ENCODE measurements around the gene MARCHF9. TPM values are rescaled to one million over a fixed set of nuclear protein-coding genes. Genes with fewer than 3 reads are reported as not detected.

MARCHF9 gene
- total RNA-seq, 1 experiment from 2014 or later = 21.8 TPM

DNA sequence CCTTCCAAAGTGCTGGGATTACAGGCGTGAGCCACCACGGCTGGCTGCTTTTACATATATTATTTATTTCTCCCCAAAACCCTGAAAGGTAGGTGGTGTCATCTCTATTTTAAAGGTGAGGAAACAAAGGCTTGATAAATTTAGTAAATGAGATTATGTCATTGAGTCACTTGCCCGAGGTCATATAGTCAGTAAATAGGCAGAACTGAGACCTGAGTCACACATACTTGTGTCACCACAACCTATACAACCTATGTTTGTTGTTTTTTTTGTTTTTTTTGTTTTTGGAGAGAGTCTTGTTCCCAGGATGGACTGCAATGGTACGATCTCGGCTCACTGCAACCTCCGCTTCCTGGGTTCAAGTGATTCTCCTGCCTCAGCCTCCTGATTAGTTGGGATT is 40.5 kb downstream of the MARCHF9 start:
- peaks cover 37 to 38% of the 10 kb centered on the region in 2 experiments; a peak in 3 of 4 replicates for H3K36me3 ChIP-seq (ENCODE audit: control insufficient read depth in 1 of 2, insufficient read depth in 2 of 2, low read length in 2 of 2)
- POLR2A ChIA-PET = no interaction called here
- no peak for DNase-seq (ENCODE audit: low read depth, low spot score)

DNA sequence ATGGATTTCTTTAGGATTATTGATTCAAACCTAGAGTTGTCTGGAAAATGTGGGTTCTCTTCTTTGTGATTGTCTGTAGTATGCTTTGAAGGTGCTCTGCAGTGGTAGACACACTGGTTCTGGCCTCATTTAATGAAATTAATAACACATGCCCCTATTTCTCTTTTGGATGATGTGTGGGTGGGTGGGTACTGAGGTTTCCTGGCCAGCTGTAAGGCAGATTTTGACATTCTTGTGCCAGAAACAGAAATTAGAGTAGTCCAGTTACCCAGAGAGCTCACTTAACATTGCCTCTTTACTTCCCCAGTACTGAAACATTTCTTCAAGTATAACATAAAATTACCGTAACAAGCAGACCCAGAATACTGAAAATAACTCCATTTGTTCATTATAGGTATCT is 42.1 kb downstream of the MARCHF9 start:
- BruUV-seq (replicated peaks) = no TSS peak
- ATAC-seq (no peak), DNase-seq (ENCODE audit: low read depth, low spot score) (no peak)
- intact Hi-C loops (cut with micrococcal nuclease) = no loop called here
- no peaks in the 10 kb centered on the region for H4K20me1 ChIP-seq (ENCODE audit: insufficient read depth)
- H3K4me1 ChIP-seq (ENCODE audit: control insufficient read depth in 1 of 2, insufficient read depth in 2 of 2, low read length in 2 of 2) = peaks cover 0 to 8% of the 10 kb centered on the region in 2 experiments; a peak in 2 of 4 replicates
- no peaks in the 10 kb centered on the region for H3K9me2 ChIP-seq (ENCODE audit: insufficient read depth)
- H3K4me3 ChIP-seq (replicated peaks in 1 of 2; ENCODE audit: low read depth in 1 of 2, low read length in 2 of 2) = no peak overlapping the region
- TF ChIP-seq CEBPB (IDR thresholded peaks at IDR 0.05; ENCODE audit: low read depth) (no peak), FOSL1 (IDR thresholded peaks at IDR 0.05; ENCODE audit: low read depth) (no peak), JUND (IDR thresholded peaks at IDR 0.05) (no peak), ELF1 (IDR thresholded peaks at IDR 0.05; ENCODE audit: borderline replicate concordance, low read depth) (no peak), YY1 (IDR thresholded peaks at IDR 0.05; ENCODE audit: extremely low read depth, insufficient replicate concordance, low read depth, low read length) (no peak), EGR1 (IDR thresholded peaks at IDR 0.05; ENCODE audit: low read depth) (no peak), ZNF274 (IDR thresholded peaks at IDR 0.05; ENCODE audit: low read depth, low read length) (no peak), SRF (IDR thresholded peaks at IDR 0.05; ENCODE audit: low read depth) (no peak), CBX3 (IDR thresholded peaks at IDR 0.05; ENCODE audit: low read depth) (no peak), POLR2A (IDR thresholded peaks at IDR 0.05; ENCODE audit: borderline replicate concordance, extremely low read depth, insufficient read depth, insufficient read length) (no peak), SIN3A (IDR thresholded peaks at IDR 0.05; ENCODE audit: low read depth) (no peak), POLR2AphosphoS5 (IDR thresholded peaks at IDR 0.05; ENCODE audit: low read depth, low read length) (no peak), SP1 (IDR thresholded peaks at IDR 0.05; ENCODE audit: low read depth) (no peak)
- TF ChIP-seq, protein P1, sequence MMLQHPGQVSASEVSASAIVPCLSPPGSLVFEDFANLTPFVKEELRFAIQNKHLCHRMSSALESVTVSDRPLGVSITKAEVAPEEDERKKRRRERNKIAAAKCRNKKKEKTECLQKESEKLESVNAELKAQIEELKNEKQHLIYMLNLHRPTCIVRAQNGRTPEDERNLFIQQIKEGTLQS (IDR thresholded peaks at IDR 0.05) = no peak
- TF ChIP-seq, protein P2, sequence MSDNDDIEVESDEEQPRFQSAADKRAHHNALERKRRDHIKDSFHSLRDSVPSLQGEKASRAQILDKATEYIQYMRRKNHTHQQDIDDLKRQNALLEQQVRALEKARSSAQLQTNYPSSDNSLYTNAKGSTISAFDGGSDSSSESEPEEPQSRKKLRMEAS (IDR thresholded peaks at IDR 0.05) = no peak
- no peak overlapping the region for H3K27ac ChIP-seq (ENCODE audit: low read depth, low read length)
- peaks cover 10% of the 10 kb centered on the region for H3K79me2 ChIP-seq (ENCODE audit: insufficient read depth, low read length)
- H3K9me3 ChIP-seq (ENCODE audit: control insufficient read depth in 1 of 2, insufficient read depth in 1 of 2, low read depth in 1 of 2, low read length in 2 of 2) = no peaks in the 10 kb centered on the region
- no peaks in the 10 kb centered on the region for H3K27me3 ChIP-seq (ENCODE audit: insufficient read depth, low read length)
- H3K4me2 ChIP-seq (ENCODE audit: low read length) = no peak overlapping the region
- no peak overlapping the region for H2AFZ ChIP-seq (ENCODE audit: low read depth, low read length, poor library complexity, severe bottlenecking)
- ChIA-PET RAD21 (ENCODE audit: low non-redundant PET in 1 of 2, low total read pairs in 2 of 2, uncharacterized antibody in 2 of 2, unreplicated experiment in 2 of 2) (no interaction called here), POLR2A (interaction anchor here (1.1 kb wide), 1 partner anchor 9 kb away, joined by 3 read pairs; no protein-coding TSS in a partner anchor), CTCF (interaction anchor here (1.0 kb wide), 1 partner anchor 14 kb away, joined by 3 read pairs; no protein-coding TSS in a partner anchor)
- H3K9ac ChIP-seq (ENCODE audit: low read length) = no peak overlapping the region
- H3K36me3 ChIP-seq (ENCODE audit: control insufficient read depth in 1 of 2, insufficient read depth in 2 of 2, low read length in 2 of 2) = peaks cover 27 to 30% of the 10 kb centered on the region in 2 experiments; a peak in 3 of 4 replicates

More for the DNA sequence above, 40.5 kb downstream of the MARCHF9 start:
- H3K4me3 ChIP-seq (replicated peaks in 1 of 2; ENCODE audit: low read depth in 1 of 2, low read length in 2 of 2) = no peak overlapping the region
- no peaks in the 10 kb centered on the region for H3K9me2 ChIP-seq (ENCODE audit: insufficient read depth)
- no peak overlapping the region for H3K9ac ChIP-seq (ENCODE audit: low read length)
- no peak overlapping the region for H2AFZ ChIP-seq (ENCODE audit: low read depth, low read length, poor library complexity, severe bottlenecking)
- CTCF ChIA-PET = no interaction called here
- H3K79me2 ChIP-seq (ENCODE audit: insufficient read depth, low read length) = peaks cover 13% of the 10 kb centered on the region
- H4K20me1 ChIP-seq (ENCODE audit: insufficient read depth) = no peaks in the 10 kb centered on the region
- peaks cover 0 to 8% of the 10 kb centered on the region in 2 experiments; a peak in 2 of 4 replicates for H3K4me1 ChIP-seq (ENCODE audit: control insufficient read depth in 1 of 2, insufficient read depth in 2 of 2, low read length in 2 of 2)
- intact Hi-C loops (cut with micrococcal nuclease) = no loop called here
- RAD21 ChIA-PET (ENCODE audit: low non-redundant PET in 1 of 2, low total read pairs in 2 of 2, uncharacterized antibody in 2 of 2, unreplicated experiment in 2 of 2) = no interaction called here
- BruUV-seq (replicated peaks) = no TSS peak
- H3K27me3 ChIP-seq (ENCODE audit: insufficient read depth, low read length) = no peaks in the 10 kb centered on the region
- no peak for ATAC-seq
- no peaks in the 10 kb centered on the region for H3K9me3 ChIP-seq (ENCODE audit: control insufficient read depth in 1 of 2, insufficient read depth in 1 of 2, low read depth in 1 of 2, low read length in 2 of 2)
- no peak overlapping the region for H3K4me2 ChIP-seq (ENCODE audit: low read length)
- no peak overlapping the region for H3K27ac ChIP-seq (ENCODE audit: low read depth, low read length)
- no peak for TF ChIP-seq POLR2A (IDR thresholded peaks at IDR 0.05; ENCODE audit: borderline replicate concordance, extremely low read depth, insufficient read depth, insufficient read length)
- no peak for TF ChIP-seq POLR2AphosphoS5 (IDR thresholded peaks at IDR 0.05; ENCODE audit: low read depth, low read length)

All from HCT116 (cell line).